SK-N-SH (cell line): ENCODE data around the gene SYT17. TPM values are rescaled to one million over a fixed set of nuclear protein-coding genes. Genes with fewer than 3 reads are reported as not detected.

ENCODE experiments used
- CTCF ChIA-PET: fragments of 300-600, 350-600 bp; formaldehyde crosslinking; extraction: SDS; loops from one replicate; lab custom pipeline; 2021; lab: Yijun Ruan, JAX
- POLR2A ChIA-PET: fragments of 350-600 bp; sonication (Branson Sonifier 250); formaldehyde crosslinking; extraction: SDS; loops from one replicate; lab custom pipeline; 2020; ENCODE audit warnings: antibody characterized with exemption, inconsistent platforms; lab: Yijun Ruan, JAX
- DNase-seq: peaks from one replicate; pipeline ENCODE4 v3.0.0; 2012
- H2AFZ ChIP-seq: fragments of 200-600 bp; sonication (generic); 2 replicates; pipeline ENCODE4 v1.8.1; 2016; ENCODE audit warnings: antibody characterized with exemption, mild to moderate bottlenecking, low read depth
- H3F3A ChIP-seq: fragments of 200-600 bp; sonication (generic); replicated peaks from 2 replicates; pipeline ENCODE3; 2016; ENCODE audit warnings: antibody characterized with exemption, mild to moderate bottlenecking; ENCODE audit not compliant: insufficient read depth
- H3K27ac ChIP-seq, 2 experiments: fragments of 200-500 bp in 1 of 2; fragments of 200-600 bp in 1 of 2; sonication (Bioruptor generic) in 1 of 2; sonication (generic), shearing (Covaris generic) in 1 of 2; 2 replicates each; pipeline versions ENCODE4 v1.5.1 to v1.6.1; 2014 to 2016; ENCODE audit warnings: low read depth in 2 of 2, inconsistent platforms in 1 of 2, low read length in 1 of 2, mild to moderate bottlenecking in 1 of 2, mixed read lengths in 1 of 2
- H3K27me3 ChIP-seq: fragments of 200-600 bp; sonication (generic), shearing (Covaris generic); 2 replicates; pipeline ENCODE4 v1.6.1; 2016; ENCODE audit warnings: mixed run types; ENCODE audit not compliant: insufficient read depth
- H3K36me3 ChIP-seq, 2 experiments: fragments of 200-500 bp in 1 of 2; fragments of 200-600 bp in 1 of 2; sonication (Bioruptor generic) in 1 of 2; sonication (generic) in 1 of 2; replicated peaks in 1 of 2; 2 replicates each; pipeline versions ENCODE3 to v1.5.1; 2014 to 2016; ENCODE audit warnings: low read length in 1 of 2, mild to moderate bottlenecking in 1 of 2; ENCODE audit not compliant: insufficient read depth in 2 of 2, control insufficient read depth in 1 of 2
- H3K4me1 ChIP-seq, 2 experiments: fragments of 200-500 bp in 1 of 2; fragments of 200-600 bp in 1 of 2; sonication (Bioruptor generic) in 1 of 2; sonication (generic), shearing (Covaris generic) in 1 of 2; 2 replicates each; pipeline versions ENCODE4 v1.5.1 to v1.6.1; 2014 to 2016; ENCODE audit warnings: low read depth in 1 of 2, low read length in 1 of 2, mixed run types in 1 of 2; ENCODE audit not compliant: insufficient read depth in 2 of 2, control insufficient read depth in 1 of 2
- H3K4me2 ChIP-seq: fragments of 200-600 bp; sonication (generic), shearing (Covaris generic); 2 replicates; pipeline ENCODE4 v1.6.1; 2017; ENCODE audit warnings: mixed run types
- H3K4me3 ChIP-seq, 2 experiments: fragments of 200-500 bp in 1 of 2; fragments of 200-600 bp in 1 of 2; sonication (Bioruptor generic) in 1 of 2; sonication (generic), shearing (Covaris generic) in 1 of 2; 2 replicates each; pipeline versions ENCODE4 v1.5.1 to v1.8.1; 2014 to 2016; ENCODE audit warnings: low read depth in 2 of 2, inconsistent platforms in 1 of 2, low read length in 1 of 2, mild to moderate bottlenecking in 1 of 2, mixed read lengths in 1 of 2, moderate library complexity in 1 of 2
- H3K79me2 ChIP-seq: fragments of 200-600 bp; sonication (generic); 2 replicates; pipeline ENCODE4 v1.8.1; 2017; ENCODE audit warnings: mild to moderate bottlenecking; ENCODE audit not compliant: insufficient read depth
- H3K9ac ChIP-seq: fragments of 200-600 bp; sonication (generic); 2 replicates; pipeline ENCODE4 v1.6.1; 2017; ENCODE audit warnings: mixed run types
- H3K9me2 ChIP-seq: fragments of 200-600 bp; sonication (generic); 2 replicates; pipeline ENCODE4 v1.6.1; 2017; ENCODE audit warnings: mixed run types
- H3K9me3 ChIP-seq: fragments of 200-600 bp; sonication (generic); 2 replicates; pipeline ENCODE4 v1.6.1; 2017; ENCODE audit warnings: mixed run types, mild to moderate bottlenecking, moderate library complexity
- H4K20me1 ChIP-seq: fragments of 200-600 bp; sonication (generic); 2 replicates; pipeline ENCODE4 v1.6.1; 2017; ENCODE audit warnings: mild to moderate bottlenecking, mixed run types; ENCODE audit not compliant: insufficient read depth
- CHD2 ChIP-seq: fragments of 150-350 bp; IDR thresholded peaks from 2 replicates; pipeline ENCODE4 v1.6.1; 2018; ENCODE audit warnings: low read length; ENCODE audit not compliant: partially characterized antibody
- CTCF ChIP-seq: fragments of 200-600 bp; sonication (generic); IDR thresholded peaks from 2 replicates; pipeline ENCODE4 v1.6.1; 2017; ENCODE audit warnings: antibody characterized with exemption, mild to moderate bottlenecking, moderate library complexity
- ELF1 ChIP-seq: IDR thresholded peaks from 2 replicates; pipeline ENCODE4 v1.4.0; 2012
- EP300 ChIP-seq, 2 experiments: IDR thresholded peaks; 2 replicates each; pipeline versions ENCODE4 v1.4.0 to v1.6.1; 2012; ENCODE audit warnings: borderline replicate concordance in 1 of 2, low read depth in 1 of 2, low read length in 1 of 2
- EZH2phosphoT487 ChIP-seq: fragments of 200-600 bp; sonication (generic); IDR thresholded peaks from 2 replicates; pipeline ENCODE4 v1.6.1; 2017; ENCODE audit warnings: low read depth, mixed run types, mild to moderate bottlenecking, antibody characterized with exemption, moderate library complexity, borderline replicate concordance
- GATA2 ChIP-seq: sonication (generic); formaldehyde crosslinking; IDR thresholded peaks from 2 replicates; pipeline ENCODE4 v1.5.0; 2020; ENCODE audit warnings: mild to moderate bottlenecking, missing genetic modification reagents
- IRF3 ChIP-seq: fragments of 150-350 bp; IDR thresholded peaks from 2 replicates; pipeline ENCODE4 v1.6.1; 2016; ENCODE audit warnings: mild to moderate bottlenecking, low read depth, low read length
- MEF2A ChIP-seq: IDR thresholded peaks from 2 replicates; pipeline ENCODE4 v1.4.0; 2012; ENCODE audit warnings: low read depth, borderline replicate concordance
- POLR2AphosphoS5 ChIP-seq: IDR thresholded peaks from 2 replicates; pipeline ENCODE4 v1.6.1; 2012; ENCODE audit warnings: low read depth, low read length
- RAD21 ChIP-seq: IDR thresholded peaks from 2 replicates; pipeline ENCODE4 v1.6.1; 2012; ENCODE audit warnings: mild to moderate bottlenecking, low read length
- RFX5 ChIP-seq: IDR thresholded peaks from 2 replicates; pipeline ENCODE4 v1.6.1; 2012; ENCODE audit warnings: mild to moderate bottlenecking, improper control_type of control experiment, low read length
- SIN3A ChIP-seq: IDR thresholded peaks from 2 replicates; pipeline ENCODE4 v1.6.1; 2012; ENCODE audit warnings: low read depth, mild to moderate bottlenecking, low read length, moderate library complexity, borderline replicate concordance
- TAF1 ChIP-seq: IDR thresholded peaks from 2 replicates; pipeline ENCODE4 v1.6.1; 2012; ENCODE audit warnings: low read depth, mild to moderate bottlenecking, low read length, moderate library complexity, borderline replicate concordance
- TEAD4 ChIP-seq: IDR thresholded peaks from 2 replicates; pipeline ENCODE4 v1.4.0; 2012; ENCODE audit warnings: mild to moderate bottlenecking, borderline replicate concordance; ENCODE audit not compliant: insufficient read depth
- YY1 ChIP-seq: IDR thresholded peaks from 2 replicates; pipeline ENCODE4 v1.4.0; 2012; ENCODE audit warnings: low read depth, mild to moderate bottlenecking
- WGBS: methylation state at CpG from one replicate; pipeline ENCODE4 v1.1.6; 2017; ENCODE audit warnings: low lambda C conversion rate; 5-methylcytosine and 5-hydroxymethylcytosine counted together
- polyA plus RNA-seq, 3 experiments: library from polyadenylated mRNA; depleted of rRNA; stranded (reverse); fragments of >200 nt; gene quantifications; 2 replicates each; pipeline ENCODE4 v1.2.3, GENCODE V29; 2012

SYT17 gene
- polyA plus RNA-seq, 1 of the 3 experiments (the other 2 are of a cell fraction) = 0.21 TPM

GRCh38 chr16:19315889-19316433, 147.9 kb downstream of the SYT17 start:
- no peak overlapping the region for H3K27ac ChIP-seq
- H3K4me2 ChIP-seq = no peak overlapping the region
- no peaks in the 10 kb centered on the region for H3K9me2 ChIP-seq
- no peak for TF ChIP-seq RAD21
- no peak for TF ChIP-seq ELF1
- TF ChIP-seq POLR2AphosphoS5 = no peak
- no peak for TF ChIP-seq EP300 (IDR thresholded peaks at IDR 0.05; ENCODE audit: borderline replicate concordance in 1 of 2, low read depth in 1 of 2, low read length in 1 of 2)
- no peak for TF ChIP-seq TEAD4
- TF ChIP-seq MEF2A = no peak
- no peak for TF ChIP-seq YY1
- no peak for TF ChIP-seq SIN3A
- TF ChIP-seq CHD2 = no peak
- no peak for TF ChIP-seq RFX5
- no peak for TF ChIP-seq GATA2 (CRISPR knock-in tag)
- TF ChIP-seq TAF1 = no peak
- no peak for TF ChIP-seq CTCF
- no peak for TF ChIP-seq EZH2phosphoT487
- no peaks in the 10 kb centered on the region for H3K9me3 ChIP-seq
- no peaks in the 10 kb centered on the region for H3K27me3 ChIP-seq
- CTCF ChIA-PET = interaction anchor here (1.2 kb wide), 1 partner anchor 230 kb away, joined by 3 read pairs; no protein-coding TSS in a partner anchor
- DNase-seq = no peak
- no peak overlapping the region for H3K9ac ChIP-seq
- no peaks in the 10 kb centered on the region for H4K20me1 ChIP-seq
- no peaks in the 10 kb centered on the region for H3K79me2 ChIP-seq
- no peak overlapping the region for H3K4me3 ChIP-seq
- 22% methylated on average over 5 of the region's 5 CpGs for WGBS
- POLR2A ChIA-PET = no interaction called here
- no peaks in the 10 kb centered on the region for H3F3A ChIP-seq
- H3K36me3 ChIP-seq = no peaks in the 10 kb centered on the region
- H3K4me1 ChIP-seq = peaks cover 0 to 8% of the 10 kb centered on the region in 2 experiments; a peak in 1 of 4 replicates
- H2AFZ ChIP-seq = no peak overlapping the region

- Histone ChIP-seq H3K4me3 (no peak overlapping the region), H4K20me1 (no peaks in the 10 kb centered on the region), H3K9me3 (no peaks in the 10 kb centered on the region), H3K4me2 (no peak overlapping the region), H3K36me3 (no peaks in the 10 kb centered on the region), H3K27me3 (no peaks in the 10 kb centered on the region), H3F3A (no peaks in the 10 kb centered on the region), H3K9me2 (no peaks in the 10 kb centered on the region), H3K9ac (no peak overlapping the region), H3K4me1 (peaks cover 0 to 8% of the 10 kb centered on the region in 2 experiments; a peak in 1 of 4 replicates), H2AFZ (no peak overlapping the region), H3K27ac (no peak overlapping the region), H3K79me2 (no peaks in the 10 kb centered on the region)
- no peak for DNase-seq
- TF ChIP-seq IRF3 (no peak), GATA2 (CRISPR knock-in tag) (no peak)
- ChIA-PET CTCF (interaction anchor here (1.2 kb wide), 1 partner anchor 231 kb away, joined by 3 read pairs; no protein-coding TSS in a partner anchor), POLR2A (no interaction called here)
- WGBS = 36% methylated on average over 6 of the region's 7 CpGs
Measured at GRCh38 chr16:19316846-19317245, 148.8 kb downstream of the SYT17 start.

Other genes starting within 250 kb of the SYT17 start
- 11.2 and 14.8 TPM in 2 replicates for gene SMG1, start 241.8 kb upstream of the SYT17 start, polyA plus RNA-seq (2012; rRNA removed)
- 0.66 and 0.93 TPM in 2 replicates for gene TMC7, start 184.3 kb upstream of the SYT17 start, polyA plus RNA-seq (2012; rRNA removed)
- gene COQ7, start 100.6 kb upstream of the SYT17 start, polyA plus RNA-seq (2012; rRNA removed) = 17.9 and 24.0 TPM in 2 replicates
- gene ITPRIPL2, start 54.3 kb upstream of the SYT17 start, polyA plus RNA-seq (2012; rRNA removed) = 4.3 and 4.7 TPM in 2 replicates
- gene CLEC19A, start 117.5 kb downstream of the SYT17 start, polyA plus RNA-seq (2012; rRNA removed) = not detected in 2 replicates
- gene TMC5, start 249.6 kb downstream of the SYT17 start, polyA plus RNA-seq (2012; rRNA removed) = not detected in 2 replicates